NCI-H2107 treated with DMSO at 0.1 percent for 48 hours (cell line): Measurements from ENCODE around the gene GATA2.
A peak's percentile ranks its signal among the peaks of the same experiment; 100 is the strongest.

Experiments used
- DNase-seq: peaks from one replicate; lab custom pipeline; 2025; ENCODE audit not compliant: unreplicated experiment; lab: John Stamatoyannopoulos, UW

The GATA2 gene

GRCh38 chr3:128503164-128503651 lies 10.2 kb upstream of the GATA2 start:
- DNase-seq: no peak

- no peak for DNase-seq
These were observed 9.7 kb upstream of the GATA2 start for GRCh38 chr3:128502712-128503111.

GRCh38 chr3:128501431-128501830 lies 8.4 kb upstream of the GATA2 start:
- no peak for DNase-seq

GRCh38 chr3:128500556-128500955 lies 7.6 kb upstream of the GATA2 start:
- no peak for DNase-seq

GRCh38 chr3:128499724-128500275 lies 6.8 kb upstream of the GATA2 start:
- DNase-seq: no peak

- no peak for DNase-seq
These were observed 6.0 kb upstream of the GATA2 start for GRCh38 chr3:128498901-128499530.

GRCh38 chr3:128498127-128498626 lies 5.2 kb upstream of the GATA2 start:
- no peak for DNase-seq

GRCh38 chr3:128497305-128498126 lies 4.5 kb upstream of the GATA2 start:
- DNase-seq: peak; percentile 49

GRCh38 chr3:128496602-128497304 lies 3.8 kb upstream of the GATA2 start:
- no peak for DNase-seq

- no peak for DNase-seq
These were observed 3.1 kb upstream of the GATA2 start for GRCh38 chr3:128496019-128496601.

GRCh38 chr3:128495435-128495970 lies 2.5 kb upstream of the GATA2 start:
- no peak for DNase-seq

- no peak for DNase-seq
These were observed 1.3 kb upstream of the GATA2 start for GRCh38 chr3:128494367-128494650.

- no peak for DNase-seq
These were observed 767 bp upstream of the GATA2 start for GRCh38 chr3:128493570-128494366.

- no peak for DNase-seq
These were observed 895 bp downstream of the GATA2 start for GRCh38 chr3:128491941-128492670.

GRCh38 chr3:128491691-128491940 lies 1.4 kb downstream of the GATA2 start:
- no peak for DNase-seq

GRCh38 chr3:128490915-128491690 lies 1.9 kb downstream of the GATA2 start:
- no peak for DNase-seq

- DNase-seq: no peak
These were observed 2.4 kb downstream of the GATA2 start for GRCh38 chr3:128490650-128490914.

GRCh38 chr3:128489927-128490649 lies 2.9 kb downstream of the GATA2 start:
- DNase-seq: no peak

- no peak for DNase-seq
These were observed 3.4 kb downstream of the GATA2 start for GRCh38 chr3:128489674-128489926.
